Esophagus muscularis mucosa (tissue), 4 donors: Measurements from ENCODE around the gene OR52A1.

Source experiments
- CTCF ChIP-seq, 3 experiments: fragments of 200-600 bp in 2 of 3; fragments of 450-650 bp in 1 of 3; sonication (generic) in 2 of 3; IDR thresholded peaks; one replicate each; pipeline ENCODE4 v1.5.1; 2017 to 2019; ENCODE audit warnings: antibody characterized with exemption in 3 of 3, mild to moderate bottlenecking in 2 of 3, moderate library complexity in 1 of 3
- EP300 ChIP-seq: sonication (generic); formaldehyde crosslinking; IDR thresholded peaks from one replicate; pipeline ENCODE4 v1.6.1; 2017; ENCODE audit warnings: antibody characterized with exemption
- POLR2A ChIP-seq: fragments of 450-650 bp; IDR thresholded peaks from one replicate; pipeline ENCODE4 v1.6.1; 2017; ENCODE audit warnings: antibody characterized with exemption, moderate library complexity, mild to moderate bottlenecking, low read depth

GRCh38 chr11:5153574-5154431 is 754 bp downstream of the OR52A1 start:
- TF ChIP-seq CTCF (IDR thresholded peaks at IDR 0.05) (no peak), EP300 (no peak), POLR2A (no peak)
